Heart right ventricle (tissue), 16 donors: Measurements from ENCODE around the gene ROBO1. TPM values are rescaled to one million over a fixed set of nuclear protein-coding genes. Genes with fewer than 3 reads are reported as not detected.

Source experiments
- ATAC-seq, 8 donors: fragments of 200-7000 bp; cut with Tn5 transposase; one replicate each; pipeline ENCODE4 v1.9.1; 2020; ENCODE audit warnings: mild to moderate bottlenecking in 8 of 8, moderate library complexity in 8 of 8, moderate number of reproducible peaks in 1 of 8
- DNase-seq, 2 donors: peaks; one replicate each; pipeline ENCODE4 v3.0.0-alpha.2; 2020
- H3K27ac ChIP-seq, 10 donors: fragments of 200-600 bp; sonication (generic) in 2 of 10; one replicate each; pipeline versions ENCODE4 v1.5.0 to v1.8.0; 2020 to 2022; ENCODE audit warnings: mild to moderate bottlenecking in 3 of 10
- H3K27me3 ChIP-seq, 7 donors: fragments of 200-600 bp; one replicate each; pipeline ENCODE4 v1.8.0; 2021 to 2022; ENCODE audit warnings: mild to moderate bottlenecking in 2 of 7
- H3K36me3 ChIP-seq, 9 donors: fragments of 200-600 bp; sonication (generic) in 1 of 9; one replicate each; pipeline versions ENCODE4 v1.5.0 to v1.8.0; 2020 to 2022; ENCODE audit warnings: mild to moderate bottlenecking in 2 of 9
- H3K4me1 ChIP-seq, 9 donors: fragments of 200-600 bp; sonication (generic) in 1 of 9; one replicate each; pipeline versions ENCODE4 v1.5.0 to v1.8.0; 2020 to 2022; ENCODE audit warnings: mild to moderate bottlenecking in 4 of 9
- H3K4me3 ChIP-seq, 10 donors: fragments of 200-600 bp; sonication (generic) in 2 of 10; one replicate each; pipeline versions ENCODE4 v1.5.0 to v1.8.0; 2020 to 2022; ENCODE audit warnings: mild to moderate bottlenecking in 7 of 10, moderate library complexity in 2 of 10
- H3K9me3 ChIP-seq, 11 donors: fragments of 200-600 bp in 10 of 11; sonication (generic) in 2 of 11; one replicate each; pipeline versions ENCODE4 v1.5.0 to v1.8.0; 2013 to 2022; ENCODE audit warnings: mild to moderate bottlenecking in 2 of 11, control low read depth in 1 of 11, moderate library complexity in 1 of 11
- WGBS, 2 donors: extraction: QIAGEN DNeasy Blood & Tissue Kit; methylation state at CpG; one replicate each; pipeline ENCODE4 v1.1.7; 2013; ENCODE audit warnings: inconsistent platforms in 1 of 2; 5-methylcytosine and 5-hydroxymethylcytosine counted together
- intact Hi-C, 10 donors: fragments of 100-400 bp; cut with DNase I; formaldehyde crosslinking; loops; one replicate each; pipeline versions ENCODE4 v1.11.1 to v1.14.2; 2022
- polyA plus RNA-seq, 2 donors: library from polyadenylated mRNA; stranded (reverse); fragments of 200-250 nt; gene quantifications; one replicate each; pipeline ENCODE4 v1.2.3, GENCODE V29; 2013
- total RNA-seq, 10 donors: library from RNA; stranded (reverse); fragmentation: NEBNext Ultra II Directional in 3 of 10; extraction: Animal tissue kit (Norgen Biotek cat#: 25700) in 3 of 10; gene quantifications; one replicate each; pipeline versions ENCODE4 v1.2.1 to v1.2.4, GENCODE V29; 2021 to 2023
- TF ChIP-seq, protein P1 (sequence below), 9 donors: fragments of 200-600 bp; sonication (generic) in 2 of 9; IDR thresholded peaks; one replicate each; pipeline versions ENCODE4 v1.5.0 to v1.8.0; 2021 to 2022; ENCODE audit warnings: antibody characterized with exemption in 9 of 9, mild to moderate bottlenecking in 5 of 9, moderate library complexity in 1 of 9
- donor health status: Arrhythmogenic right ventricular cardiomyopathy.
- donor health status: ischemic (EF 13 %, LVEDD 7.1; RV severe dilation, severe dysfunction).
- donor health status: healthy with polysubstance abuse.
- donor health status: DM: no; HTN: yes; CAD: no.
- donor health status: DM: no; HTN: no; CAD: no.
- donor health status: ischemic (EF 25% LVEDD 6.9; RV normal size, moderate dysfunction).
- donor health status: ischemic (EF 25% LVEDD 5.7; RV mildly dilated, moderate dysfunction).
- donor health status: healthy.
- donor health status: DM: yes; HTN: yes; CAD: no.
- donor health status: Ischemic cardiomyopathy.
- donor health status: ischemic (EF 35%, LVEDD 5.7; RV mildly dilated, moderate dysfunction).
- donor health status: nonischemic (EF 11% LVEDD 7.7; RV severe dilation, severe dysfunction).
- donor health status: DM: yes; HTN: yes; CAD: no.
- donor health status: PGD.
- donor health status: ischemic (EF 29% LVEDD 5.4; RV normal size, mild dysfunction).
- donor health status: nonischemic (EF 23%, LVEDD 6.1; RV moderate dilation, normal function).

The ROBO1 gene
- total and polyA plus RNA-seq, 12 donors = 2.8 to 13.9 (median 5.6) TPM

DNA sequence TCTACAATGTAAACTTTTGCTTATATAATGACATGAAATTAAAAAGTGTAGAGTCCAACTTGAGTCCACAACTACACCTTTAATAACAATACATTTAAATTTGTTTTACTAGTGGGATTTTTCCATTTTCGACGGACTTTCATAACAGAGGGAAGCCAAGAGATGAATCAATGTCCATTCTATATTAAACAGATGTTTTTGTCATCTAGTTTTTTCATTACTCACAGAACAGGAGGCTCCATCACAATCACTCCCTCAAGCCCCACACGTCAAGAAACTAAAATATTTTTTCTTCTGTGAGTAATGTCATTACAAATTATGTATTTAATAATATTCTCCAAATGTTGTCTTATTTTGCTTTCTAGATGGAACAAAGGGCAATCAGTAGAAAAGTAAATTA, 932.9 kb downstream of the ROBO1 start:
- no peaks in the 10 kb centered on the region for H3K27me3 ChIP-seq
- H3K9me3 ChIP-seq = no peaks in the 10 kb centered on the region
- no peak for ATAC-seq
- WGBS, 2 donors = 55 to 60% methylated on average over 3 of the region's 3 CpGs
- H3K4me3 ChIP-seq = no peak overlapping the region
- no peaks in the 10 kb centered on the region for H3K4me1 ChIP-seq
- no peaks in the 10 kb centered on the region for H3K36me3 ChIP-seq
- TF ChIP-seq, protein P1, sequence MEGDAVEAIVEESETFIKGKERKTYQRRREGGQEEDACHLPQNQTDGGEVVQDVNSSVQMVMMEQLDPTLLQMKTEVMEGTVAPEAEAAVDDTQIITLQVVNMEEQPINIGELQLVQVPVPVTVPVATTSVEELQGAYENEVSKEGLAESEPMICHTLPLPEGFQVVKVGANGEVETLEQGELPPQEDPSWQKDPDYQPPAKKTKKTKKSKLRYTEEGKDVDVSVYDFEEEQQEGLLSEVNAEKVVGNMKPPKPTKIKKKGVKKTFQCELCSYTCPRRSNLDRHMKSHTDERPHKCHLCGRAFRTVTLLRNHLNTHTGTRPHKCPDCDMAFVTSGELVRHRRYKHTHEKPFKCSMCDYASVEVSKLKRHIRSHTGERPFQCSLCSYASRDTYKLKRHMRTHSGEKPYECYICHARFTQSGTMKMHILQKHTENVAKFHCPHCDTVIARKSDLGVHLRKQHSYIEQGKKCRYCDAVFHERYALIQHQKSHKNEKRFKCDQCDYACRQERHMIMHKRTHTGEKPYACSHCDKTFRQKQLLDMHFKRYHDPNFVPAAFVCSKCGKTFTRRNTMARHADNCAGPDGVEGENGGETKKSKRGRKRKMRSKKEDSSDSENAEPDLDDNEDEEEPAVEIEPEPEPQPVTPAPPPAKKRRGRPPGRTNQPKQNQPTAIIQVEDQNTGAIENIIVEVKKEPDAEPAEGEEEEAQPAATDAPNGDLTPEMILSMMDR (IDR thresholded peaks at IDR 0.05) = no peak
- no peak for DNase-seq
- H3K27ac ChIP-seq = no peak overlapping the region
- intact Hi-C loops = no loop called here

DNA sequence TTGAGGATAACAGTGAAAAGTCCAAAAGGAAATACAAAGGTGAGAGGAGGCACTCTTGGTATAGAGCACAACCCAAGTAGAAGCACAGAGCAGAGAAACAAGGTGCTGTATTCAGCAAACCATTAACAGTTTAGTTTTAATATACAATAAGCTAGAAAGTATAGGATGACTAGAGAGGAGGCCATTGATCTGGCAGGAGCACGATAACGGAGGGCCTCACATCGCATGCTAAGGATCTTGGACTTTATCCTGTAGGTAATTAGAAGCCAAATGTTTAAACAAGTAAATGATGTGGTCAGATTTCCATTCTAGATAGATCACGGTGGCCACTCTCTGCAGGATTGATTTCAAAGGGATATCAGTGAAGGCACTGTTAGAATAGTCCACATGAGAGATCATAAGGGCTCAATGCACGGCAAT, 935.0 kb downstream of the ROBO1 start:
- H3K9me3 ChIP-seq = no peaks in the 10 kb centered on the region
- 93 to 98% methylated on average over 5 of the region's 5 CpGs for WGBS, 2 donors
- TF ChIP-seq, protein P1 (IDR thresholded peaks at IDR 0.05) = no peak
- H3K27me3 ChIP-seq = no peaks in the 10 kb centered on the region
- DNase-seq (no peak), ATAC-seq (no peak)
- H3K27ac ChIP-seq = no peak overlapping the region
- H3K4me3 ChIP-seq = no peak overlapping the region
- H3K36me3 ChIP-seq = no peaks in the 10 kb centered on the region
- H3K4me1 ChIP-seq = no peaks in the 10 kb centered on the region
- intact Hi-C loops = no loop called here

DNA sequence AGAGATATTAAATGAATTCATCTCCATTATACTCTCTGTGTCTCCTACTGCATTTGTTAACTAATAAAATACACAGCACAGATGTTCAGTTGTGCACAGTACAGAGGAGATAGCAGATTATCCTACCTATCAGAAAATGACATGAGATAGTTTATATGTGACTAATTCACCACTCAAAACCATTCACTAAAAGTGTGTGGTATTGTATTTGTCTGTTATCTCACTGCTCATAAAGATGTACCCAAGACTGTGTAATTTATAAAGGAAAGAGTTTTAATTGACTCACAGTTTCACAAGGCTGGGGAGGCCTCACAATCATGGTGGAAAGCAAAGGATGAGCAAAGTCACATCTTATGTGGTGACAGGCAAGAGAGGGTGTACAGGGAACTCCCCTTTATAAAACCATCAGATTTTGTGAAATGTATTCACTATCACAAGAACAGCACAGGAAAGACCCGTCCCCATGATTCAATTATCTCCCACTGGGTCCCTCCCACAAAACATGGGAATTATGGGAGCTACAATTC, 936.3 kb downstream of the ROBO1 start:
- no peak for ATAC-seq
- H3K27me3 ChIP-seq = no peaks in the 10 kb centered on the region
- no peak overlapping the region for H3K27ac ChIP-seq
- no peaks in the 10 kb centered on the region for H3K36me3 ChIP-seq
- intact Hi-C loops = no loop called here
- 67 to 73% methylated on average over 1 of the region's 1 CpG for WGBS, 2 donors
- H3K9me3 ChIP-seq = no peaks in the 10 kb centered on the region
- H3K4me1 ChIP-seq = no peaks in the 10 kb centered on the region
- DNase-seq = no peak
- TF ChIP-seq, protein P1 (IDR thresholded peaks at IDR 0.05) = no peak
- H3K4me3 ChIP-seq = no peak overlapping the region

DNA sequence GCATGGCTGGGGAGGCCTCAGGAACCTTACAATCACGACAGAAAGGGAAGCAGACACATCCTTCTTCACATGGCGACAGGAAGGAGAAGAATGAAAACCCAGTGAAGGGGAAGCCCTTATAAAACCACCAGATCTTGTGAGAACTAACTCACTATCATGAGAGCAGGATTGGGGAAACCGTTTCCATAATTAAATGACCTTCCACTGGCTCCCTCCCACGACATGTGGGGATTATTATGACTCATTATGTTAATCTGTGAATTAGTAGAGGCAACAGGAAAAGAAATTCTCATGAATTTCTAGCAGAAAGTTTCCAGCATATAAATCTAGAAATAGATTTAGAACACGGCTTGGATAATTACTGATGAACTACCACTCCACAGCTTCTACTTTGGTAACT, 937.3 kb downstream of the ROBO1 start:
- Histone ChIP-seq H3K4me1 (no peaks in the 10 kb centered on the region), H3K27me3 (no peaks in the 10 kb centered on the region), H3K9me3 (no peaks in the 10 kb centered on the region), H3K27ac (no peak overlapping the region), H3K36me3 (no peaks in the 10 kb centered on the region), H3K4me3 (no peak overlapping the region)
- ATAC-seq (no peak), DNase-seq (no peak)
- intact Hi-C loops = no loop called here
- TF ChIP-seq, protein P1 (IDR thresholded peaks at IDR 0.05) = no peak
- 41 to 61% methylated on average over 5 of the region's 5 CpGs for WGBS, 2 donors
